Retinal pigment epithelial cell (primary cell): ENCODE measurements around the gene LCNL1.

Experiments
- DNase-seq: peaks from one replicate; pipeline ENCODE4 v3.0.0-alpha.2; 2010; ENCODE audit warnings: low read depth
- H3K4me3 ChIP-seq: 2 replicates; pipeline ENCODE4 v1.5.1; 2011; ENCODE audit warnings: mild to moderate bottlenecking, low read length, control low read depth, moderate library complexity
- CTCF ChIP-seq: conservative IDR thresholded peaks from 2 replicates; pipeline ENCODE4 v1.5.1; 2011; ENCODE audit warnings: low read depth, low read length, control low read depth, inconsistent platforms

The LCNL1 gene

GRCh38 chr9:136957461-136957860 is 25.3 kb upstream of the LCNL1 start:
- TF ChIP-seq CTCF = no peak
- no peak overlapping the region for H3K4me3 ChIP-seq
- DNase-seq = no peak

- no peak for DNase-seq
- H3K4me3 ChIP-seq = no peak overlapping the region
- no peak for TF ChIP-seq CTCF
Measured at GRCh38 chr9:136957901-136958300, 24.9 kb upstream of the LCNL1 start.

DNA sequence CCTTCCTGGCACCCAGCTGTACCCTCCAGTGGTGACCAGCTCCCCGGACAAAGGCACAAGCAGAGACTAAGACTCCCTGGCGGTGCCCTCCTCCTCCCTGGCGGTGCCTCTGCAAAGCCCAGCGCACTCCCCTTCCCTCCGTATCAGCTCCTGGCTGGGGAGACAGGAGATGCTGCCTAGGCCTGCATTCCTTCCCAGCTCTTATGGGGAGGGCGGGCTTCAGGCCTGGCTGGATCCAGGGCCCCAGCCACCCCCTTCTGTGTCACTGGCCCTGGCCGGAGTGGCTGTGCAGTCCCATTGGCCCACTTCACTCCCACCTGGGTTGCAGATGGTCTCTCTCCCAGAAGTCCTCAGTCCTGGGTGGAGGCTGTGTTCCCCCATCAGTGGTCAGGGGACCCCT is 24.3 kb upstream of the LCNL1 start:
- DNase-seq = no peak
- no peak overlapping the region for H3K4me3 ChIP-seq
- no peak for TF ChIP-seq CTCF

DNA sequence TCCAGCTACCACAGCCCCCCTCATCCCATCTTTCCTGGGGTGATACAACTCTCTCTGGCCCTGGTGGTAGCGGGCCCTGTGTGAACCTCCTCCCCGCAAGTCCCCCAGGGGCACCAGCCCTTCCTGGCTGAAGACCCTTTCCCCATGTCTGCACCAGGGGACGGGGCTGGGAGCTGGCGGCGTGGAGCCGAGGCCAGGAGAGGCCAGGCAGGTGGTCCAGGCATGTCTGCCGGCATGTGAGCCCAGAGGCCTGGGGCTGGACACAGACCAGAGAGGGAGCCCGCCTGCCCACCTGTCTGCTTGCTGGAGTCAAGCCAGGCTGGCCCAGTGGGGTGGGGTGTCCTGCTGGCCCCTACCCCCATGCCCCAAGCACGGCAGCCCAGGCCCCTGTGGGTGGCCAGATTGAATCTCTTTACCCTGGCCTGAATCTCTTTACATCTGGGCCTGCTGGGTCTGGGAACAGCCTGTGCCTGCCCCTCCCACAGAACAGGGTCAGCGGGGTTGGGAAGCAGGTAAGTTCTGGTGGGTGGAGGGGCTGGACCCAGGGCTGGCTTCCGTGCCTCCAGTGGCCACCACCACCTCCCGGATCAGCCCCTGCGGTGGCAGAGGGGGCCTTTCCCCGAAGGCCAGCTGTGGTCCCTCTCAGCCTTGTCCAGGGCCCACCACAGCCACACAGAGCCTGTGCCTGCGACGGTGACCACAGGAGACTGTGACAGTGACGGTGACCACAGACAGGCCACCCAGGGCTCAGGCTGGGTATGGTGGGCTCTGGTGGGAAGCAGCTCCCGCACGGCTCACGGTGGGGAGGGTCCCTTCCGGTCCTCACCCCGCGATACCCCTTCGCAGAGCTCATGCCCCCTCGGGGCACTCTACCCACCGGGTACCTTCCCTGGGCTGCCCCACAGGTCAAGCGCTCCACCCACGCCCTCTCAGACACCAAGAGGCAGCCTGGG is 23.6 kb upstream of the LCNL1 start:
- H3K4me3 ChIP-seq = no peak overlapping the region
- TF ChIP-seq CTCF = no peak
- no peak for DNase-seq

DNA sequence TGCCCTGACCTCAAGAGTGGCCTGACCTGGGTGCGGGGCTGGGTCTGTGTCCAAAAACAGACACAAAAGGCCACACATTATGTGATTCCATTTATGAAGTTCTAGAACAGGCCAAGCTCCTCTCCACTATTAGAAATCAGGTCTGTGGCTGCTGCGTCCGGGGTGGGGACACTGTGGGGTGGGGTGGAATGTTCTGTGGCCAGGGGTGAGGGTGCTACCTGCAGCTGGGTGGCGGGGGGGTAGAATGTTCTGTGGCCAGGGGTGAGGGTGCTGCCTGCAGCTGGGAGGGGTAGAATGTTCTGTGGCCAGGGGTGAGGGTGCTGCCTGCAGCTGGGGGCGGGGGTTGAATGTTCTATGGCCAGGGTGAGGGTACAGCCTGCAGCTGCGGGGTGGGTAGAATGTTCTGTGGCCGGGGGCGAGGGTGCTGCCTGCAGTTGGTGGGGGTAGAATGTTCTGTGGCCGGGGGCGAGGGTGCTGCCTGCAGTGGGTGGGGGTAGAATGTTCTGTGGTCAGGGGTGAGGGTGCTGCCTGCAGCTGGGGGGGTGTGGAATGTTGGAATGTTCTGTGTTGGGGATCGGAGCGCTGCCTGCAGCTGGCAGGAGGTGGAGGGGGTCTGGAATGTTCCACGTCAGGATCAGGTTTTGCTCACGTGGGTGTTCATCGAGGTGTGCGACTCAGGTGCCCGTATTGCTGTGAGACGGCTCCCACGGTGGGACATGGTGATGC is 22.4 kb upstream of the LCNL1 start:
- TF ChIP-seq CTCF = no peak
- DNase-seq = no peak
- H3K4me3 ChIP-seq = no peak overlapping the region

- H3K4me3 ChIP-seq = no peak overlapping the region
- DNase-seq = no peak
Measured at GRCh38 chr9:136960938-136961275, 21.9 kb upstream of the LCNL1 start.

More at GRCh38 chr9:136960938-136961275, 21.9 kb upstream of the LCNL1 start:
- TF ChIP-seq CTCF = no peak
